ENCODE results near the gene POLR3H.
"Not testable (repeated sequence)": the region's sequence is repeated elsewhere in the genome, so short reads cannot be mapped to it uniquely, and the experiment has no call there.

Gene POLR3H

GRCh38 chr22:41564563-41564962, 20.3 kb upstream of the POLR3H start:
- no peak for DNase-seq (ENCODE audit: low spot score)

GRCh38 chr22:41563051-41563711, 18.9 kb upstream of the POLR3H start:
- no peak for DNase-seq (ENCODE audit: low spot score)

- DNase-seq (ENCODE audit: low spot score), result no peak
These were observed 18.2 kb upstream of the POLR3H start for GRCh38 chr22:41562461-41562860.

- no peak for DNase-seq (ENCODE audit: low spot score)
These were observed 17.5 kb upstream of the POLR3H start for GRCh38 chr22:41561788-41562187.

- no peak for DNase-seq (ENCODE audit: low spot score)
These were observed 17.1 kb upstream of the POLR3H start for GRCh38 chr22:41561335-41561734.

GRCh38 chr22:41560095-41560471, 15.8 kb upstream of the POLR3H start:
- DNase-seq (ENCODE audit: low spot score), result no peak

GRCh38 chr22:41558241-41558630, 14.0 kb upstream of the POLR3H start:
- not testable (repeated sequence) for DNase-seq (ENCODE audit: low spot score)

GRCh38 chr22:41557401-41558240, 13.4 kb upstream of the POLR3H start:
- DNase-seq (ENCODE audit: low spot score), result no peak

- DNase-seq (ENCODE audit: low spot score), result no peak
These were observed 12.3 kb upstream of the POLR3H start for GRCh38 chr22:41556561-41556960.

GRCh38 chr22:41555325-41555982, 11.2 kb upstream of the POLR3H start:
- DNase-seq (ENCODE audit: low spot score), result no peak

- no peak for DNase-seq (ENCODE audit: low spot score)
These were observed 7.8 kb upstream of the POLR3H start for GRCh38 chr22:41551877-41552582.

GRCh38 chr22:41550952-41551491, 6.8 kb upstream of the POLR3H start:
- no peak for DNase-seq (ENCODE audit: low spot score)

GRCh38 chr22:41548830-41549211, 4.6 kb upstream of the POLR3H start:
- DNase-seq (ENCODE audit: low spot score), result no peak

GRCh38 chr22:41544671-41545476, 604 bp upstream of the POLR3H start:
- DNase-seq (ENCODE audit: low spot score), result no peak

GRCh38 chr22:41542224-41542623, 2.0 kb downstream of the POLR3H start:
- no peak for DNase-seq (ENCODE audit: low spot score)

- no peak for DNase-seq (ENCODE audit: low spot score)
These were observed 2.8 kb downstream of the POLR3H start for GRCh38 chr22:41541484-41541883.

GRCh38 chr22:41540365-41540764, 3.9 kb downstream of the POLR3H start:
- no peak for DNase-seq (ENCODE audit: low spot score)

- no peak for DNase-seq (ENCODE audit: low spot score)
These were observed 4.3 kb downstream of the POLR3H start for GRCh38 chr22:41540006-41540315.

- no peak for DNase-seq (ENCODE audit: low spot score)
These were observed 4.9 kb downstream of the POLR3H start for GRCh38 chr22:41539146-41540005.

- DNase-seq (ENCODE audit: low spot score), result no peak
These were observed 5.7 kb downstream of the POLR3H start for GRCh38 chr22:41538583-41538982.

GRCh38 chr22:41537203-41537602, 7.1 kb downstream of the POLR3H start:
- DNase-seq (ENCODE audit: low spot score), result no peak

Measured in SW480 (cell line).